ENCODE data around the gene NRG3. TPM values are rescaled to one million over a fixed set of nuclear protein-coding genes. Genes with fewer than 3 reads are reported as not detected.

Gene NRG3
- total and polyA plus RNA-seq, 9 donors: 0.04 to 4.5 (median 0.15) TPM; not detected in 2

GRCh38 chr10:82392533-82392932 is 517.5 kb downstream of the NRG3 start:
- intact Hi-C loops (cut with DNase I): no loop called here
- Histone ChIP-seq H3K27me3 (no peaks in the 10 kb centered on the region), H3K27ac (no peak overlapping the region), H3K36me3 (no peaks in the 10 kb centered on the region), H3K4me1 (ENCODE audit: insufficient read depth) (no peaks in the 10 kb centered on the region), H3K4me3 (no peak overlapping the region), H3K9me3 (no peaks in the 10 kb centered on the region)
- no peak for TF ChIP-seq CTCF (IDR thresholded peaks at IDR 0.05)
- no peak for TF ChIP-seq POLR2A (IDR thresholded peaks at IDR 0.05)
- no peak for TF ChIP-seq EP300 (IDR thresholded peaks at IDR 0.05)
- DNase-seq: no peak

GRCh38 chr10:82394122-82394521 is 519.1 kb downstream of the NRG3 start:
- Histone ChIP-seq H3K9me3 (no peaks in the 10 kb centered on the region), H3K4me1 (ENCODE audit: insufficient read depth) (no peaks in the 10 kb centered on the region), H3K36me3 (no peaks in the 10 kb centered on the region), H3K27me3 (no peaks in the 10 kb centered on the region), H3K4me3 (no peak overlapping the region), H3K27ac (no peak overlapping the region)
- intact Hi-C loops (cut with DNase I): no loop called here
- no peak for DNase-seq
- TF ChIP-seq CTCF (IDR thresholded peaks at IDR 0.05) (no peak), EP300 (IDR thresholded peaks at IDR 0.05) (no peak), POLR2A (IDR thresholded peaks at IDR 0.05) (no peak)
- 75 to 83% (median 79%) methylated on average over 5 of the region's 5 CpGs for WGBS, 3 donors

GRCh38 chr10:82394987-82395386 is 520.0 kb downstream of the NRG3 start:
- intact Hi-C loops (cut with DNase I): no loop called here
- H3K36me3 ChIP-seq: no peaks in the 10 kb centered on the region
- H3K9me3 ChIP-seq: no peaks in the 10 kb centered on the region
- no peak for DNase-seq
- no peaks in the 10 kb centered on the region for H3K4me1 ChIP-seq (ENCODE audit: insufficient read depth)
- no peak overlapping the region for H3K27ac ChIP-seq
- TF ChIP-seq EP300 (IDR thresholded peaks at IDR 0.05) (no peak), CTCF (IDR thresholded peaks at IDR 0.05) (no peak), POLR2A (IDR thresholded peaks at IDR 0.05) (no peak)
- 92 to 95% (median 94%) methylated on average over 5 of the region's 5 CpGs for WGBS, 3 donors
- H3K4me3 ChIP-seq: no peak overlapping the region
- no peaks in the 10 kb centered on the region for H3K27me3 ChIP-seq

- Histone ChIP-seq H3K27ac (no peak overlapping the region), H3K4me1 (ENCODE audit: insufficient read depth) (no peaks in the 10 kb centered on the region), H3K9me3 (no peaks in the 10 kb centered on the region), H3K27me3 (no peaks in the 10 kb centered on the region), H3K36me3 (no peaks in the 10 kb centered on the region), H3K4me3 (no peak overlapping the region)
- DNase-seq: no peak
- intact Hi-C loops (cut with DNase I): no loop called here
- TF ChIP-seq CTCF (IDR thresholded peaks at IDR 0.05): no peak
- no peak for TF ChIP-seq POLR2A (IDR thresholded peaks at IDR 0.05)
- TF ChIP-seq EP300 (IDR thresholded peaks at IDR 0.05): no peak
Observed at GRCh38 chr10:82396886-82397285, 521.9 kb downstream of the NRG3 start.

- TF ChIP-seq EP300 (IDR thresholded peaks at IDR 0.05) (no peak), POLR2A (IDR thresholded peaks at IDR 0.05) (no peak), CTCF (IDR thresholded peaks at IDR 0.05) (no peak)
- Histone ChIP-seq H3K4me3 (no peak overlapping the region), H3K27ac (no peak overlapping the region), H3K27me3 (no peaks in the 10 kb centered on the region), H3K4me1 (ENCODE audit: insufficient read depth) (no peaks in the 10 kb centered on the region), H3K36me3 (no peaks in the 10 kb centered on the region), H3K9me3 (no peaks in the 10 kb centered on the region)
- DNase-seq: no peak
- WGBS, 3 donors: 24 to 78% (median 34%) methylated on average over 1 of the region's 1 CpG
- intact Hi-C loops (cut with DNase I): no loop called here
Observed at GRCh38 chr10:82397854-82398253, 522.9 kb downstream of the NRG3 start.

All from ovary (tissue), 9 donors.